ENCODE measurements around the gene BCOR.

Gene BCOR

DNA sequence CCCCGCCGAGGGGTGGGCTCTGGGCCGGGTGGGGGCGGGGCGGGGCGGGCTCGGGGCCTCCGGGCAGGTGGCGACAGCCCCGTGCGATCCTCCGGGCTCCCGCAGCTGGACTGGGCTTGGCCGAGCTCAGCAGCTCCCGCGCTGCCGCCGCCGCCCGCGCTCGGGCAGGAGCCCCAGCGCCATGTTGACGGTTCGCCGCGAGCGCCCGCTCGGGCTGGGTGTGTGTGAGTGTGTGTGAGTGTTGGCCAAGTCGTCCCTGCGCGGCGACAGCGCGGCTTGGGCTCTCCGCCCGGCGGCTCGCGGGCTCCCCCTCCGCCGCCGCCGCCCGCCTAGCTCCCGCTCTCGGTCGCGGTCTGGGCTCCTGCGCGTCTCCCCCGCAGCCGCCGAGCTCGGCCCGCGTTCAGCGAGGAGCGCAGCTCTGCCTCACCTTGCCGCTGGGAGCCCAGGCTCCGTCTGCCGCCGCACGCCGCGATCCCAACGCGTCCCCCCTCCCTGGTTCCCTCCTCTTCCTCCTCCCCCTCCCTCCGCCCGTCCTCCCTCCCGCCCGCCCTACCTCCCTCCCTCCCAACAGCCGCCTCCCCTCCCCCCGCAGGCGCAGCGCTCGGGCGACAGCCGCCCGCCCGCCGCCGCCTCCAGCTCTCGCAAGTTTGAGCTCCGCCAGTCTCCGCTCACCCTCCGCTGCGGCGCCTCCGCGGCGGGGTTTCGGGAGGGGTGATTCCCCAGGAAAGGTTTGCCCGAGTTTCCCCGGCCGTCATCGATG lies at the start of gene BCOR:
TSS of gene BCOR (minus strand) at position 455 of the 760 bp plus-strand sequence. CDS start 20,029 bp downstream, outside the sequence.
- peak; percentile 78 for DNase-seq

DNA sequence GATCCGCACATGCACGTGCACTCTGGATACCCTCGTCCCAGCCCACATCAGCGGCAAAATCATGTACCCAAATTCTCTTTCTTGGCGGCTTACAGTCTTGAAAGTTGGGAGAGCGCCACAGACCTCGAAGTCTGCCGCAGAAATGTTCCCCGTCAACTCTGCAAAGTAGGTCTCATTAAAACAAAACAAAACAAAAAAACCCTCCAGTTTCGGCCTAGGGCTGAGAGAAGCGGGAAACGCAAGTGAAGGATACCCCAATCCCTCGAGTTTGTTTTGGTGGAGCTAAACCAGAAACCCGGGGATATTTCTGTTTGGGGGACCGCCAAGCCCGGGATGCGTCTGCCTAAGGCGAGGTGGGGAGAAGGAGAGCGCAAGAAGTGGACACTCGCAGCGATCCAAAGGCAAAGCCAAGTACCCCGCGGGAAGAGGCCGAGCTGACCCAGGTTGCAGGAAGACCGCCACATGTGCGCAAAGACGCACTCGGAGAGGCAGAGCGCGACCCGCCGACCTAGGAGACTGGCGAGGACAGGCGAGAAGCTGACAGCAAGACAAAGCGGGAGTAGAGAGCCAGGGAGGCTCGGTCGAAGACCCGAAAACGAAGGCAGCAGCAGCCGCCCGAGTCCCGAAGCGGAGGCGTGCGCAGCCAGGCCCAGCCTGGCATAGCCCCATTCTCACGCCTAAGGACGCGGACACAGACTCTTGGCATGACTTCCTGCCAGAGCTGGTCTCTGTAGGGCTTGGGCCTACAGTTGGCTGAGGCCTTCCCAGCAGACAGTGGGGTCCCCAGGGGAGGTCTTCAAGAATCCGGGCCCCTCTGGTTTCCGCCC lies 49.6 kb upstream of the BCOR start:
- no peak for DNase-seq

DNA sequence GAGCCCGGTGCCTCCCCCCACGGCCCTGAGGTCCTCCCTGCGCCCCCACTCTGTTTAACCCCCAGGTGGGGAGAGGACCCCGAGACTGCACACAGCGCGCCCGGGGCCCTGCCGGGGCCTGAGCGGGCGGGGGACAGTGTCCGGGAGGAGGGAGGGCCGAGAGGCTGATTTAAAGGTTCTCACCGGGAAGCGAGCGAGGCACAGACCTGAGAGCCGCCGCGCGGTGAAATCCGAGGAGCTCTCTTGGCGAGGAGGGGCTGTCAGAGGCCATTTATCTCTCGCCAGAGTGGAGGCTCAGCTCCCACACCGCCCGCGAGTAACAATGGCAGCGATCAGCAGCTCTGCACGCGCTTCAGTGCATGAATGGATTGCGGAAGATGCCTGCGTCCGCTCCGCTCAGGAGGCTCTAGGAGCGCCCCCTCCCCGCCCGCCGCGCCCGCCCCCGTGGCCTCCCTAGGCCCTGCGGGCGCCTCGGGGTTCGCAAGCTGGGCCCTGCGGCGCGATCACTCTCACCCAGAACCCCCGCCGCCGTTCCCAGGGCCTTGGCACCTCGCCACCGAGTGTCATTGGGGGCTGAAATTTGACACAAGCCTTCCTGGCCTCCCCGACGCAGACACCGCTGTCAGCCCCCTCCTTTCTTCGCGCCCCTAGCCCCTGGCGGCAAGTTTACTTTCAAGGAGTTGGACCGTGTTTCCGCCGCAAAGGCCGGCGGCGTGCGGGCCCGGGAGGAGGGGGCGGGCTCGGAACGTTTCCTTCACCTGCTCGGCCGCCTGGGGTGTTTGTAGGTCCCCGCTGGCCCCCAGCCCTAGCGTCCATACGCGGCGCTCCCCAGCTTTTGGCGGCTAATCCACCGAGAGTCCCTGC lies 48.7 kb upstream of the BCOR start:
- peak; percentile 30 for DNase-seq

DNA sequence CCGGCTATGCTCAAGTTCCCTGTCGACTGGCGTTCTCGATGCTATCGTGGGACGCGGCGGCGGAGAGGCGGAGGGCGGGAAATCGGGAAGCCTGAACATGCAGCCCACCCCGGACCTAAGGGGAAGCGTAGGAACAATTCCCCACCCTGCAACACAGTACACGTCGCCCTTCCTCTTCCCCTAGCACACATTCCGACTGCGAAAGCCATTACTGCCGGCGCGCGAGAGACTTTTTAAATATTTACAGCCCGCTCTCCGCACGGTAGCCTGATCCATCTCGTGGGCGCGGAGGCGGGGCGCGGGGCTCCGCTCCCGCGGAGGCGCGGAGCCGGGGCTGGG lies 48.1 kb upstream of the BCOR start:
- no peak for DNase-seq

DNA sequence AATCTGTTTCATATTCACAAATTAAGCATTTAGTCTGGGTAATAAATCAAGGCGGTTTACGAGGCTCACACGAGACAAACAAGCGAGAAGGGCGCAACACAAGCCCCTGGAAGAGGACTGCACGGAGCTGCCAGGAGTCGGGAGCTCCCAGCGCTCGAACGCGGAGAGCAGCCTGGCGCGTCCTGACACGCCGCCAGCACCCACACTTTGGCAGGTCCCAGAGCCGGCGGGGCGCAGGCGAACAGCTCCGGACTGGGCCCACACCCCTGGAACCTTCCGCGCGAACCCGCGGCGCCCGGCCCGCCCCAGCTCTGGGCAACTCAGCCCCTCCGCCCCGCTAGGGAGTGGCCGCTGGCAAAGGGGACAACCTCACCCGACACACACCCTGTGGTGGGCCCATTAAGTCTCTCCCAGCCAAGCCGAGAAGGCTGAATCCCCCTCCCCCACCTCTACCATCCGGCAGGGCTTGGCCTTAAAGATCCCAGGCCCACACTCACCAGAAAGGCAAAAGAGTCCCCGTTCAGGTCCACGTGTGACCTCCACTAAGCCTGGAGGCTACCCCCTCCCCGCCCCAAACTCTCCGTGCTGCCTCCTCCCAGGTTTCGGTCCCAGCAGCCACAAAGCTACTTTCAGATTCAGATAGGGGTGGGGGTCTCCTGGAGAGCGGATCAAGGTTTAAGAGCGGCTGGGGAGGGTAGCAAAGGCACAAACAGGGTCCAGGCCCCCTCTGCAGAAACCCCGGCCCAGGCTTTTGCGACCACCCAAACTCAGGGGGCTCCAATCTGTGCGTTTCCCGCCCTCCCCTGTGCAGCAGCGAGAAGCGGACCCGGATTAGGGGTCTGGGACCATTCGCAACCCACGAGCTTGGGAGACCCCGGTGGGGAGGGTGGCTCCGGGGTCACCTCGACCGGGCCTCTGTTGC lies 47.5 kb upstream of the BCOR start:
- DNase-seq: no peak

DNA sequence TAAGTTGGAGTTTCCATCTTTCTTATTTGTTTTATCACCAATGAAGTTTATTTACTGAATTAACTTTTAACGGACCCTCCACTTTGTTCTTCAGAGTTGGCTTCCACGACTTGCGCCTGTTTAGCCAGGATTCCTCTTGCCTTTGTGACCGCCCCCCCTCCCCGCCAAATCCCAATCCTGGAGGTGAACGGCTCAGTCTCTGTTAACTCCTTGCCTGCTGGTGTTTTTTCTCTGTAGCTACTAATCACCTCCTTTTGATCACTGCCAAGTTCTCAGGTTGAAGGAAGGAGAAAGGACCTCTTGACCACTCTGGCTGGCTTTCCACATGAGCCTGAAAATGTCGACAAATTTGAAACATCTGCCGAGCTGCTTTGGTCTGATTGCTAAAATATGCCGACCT lies 46.8 kb upstream of the BCOR start:
- DNase-seq: no peak

DNA sequence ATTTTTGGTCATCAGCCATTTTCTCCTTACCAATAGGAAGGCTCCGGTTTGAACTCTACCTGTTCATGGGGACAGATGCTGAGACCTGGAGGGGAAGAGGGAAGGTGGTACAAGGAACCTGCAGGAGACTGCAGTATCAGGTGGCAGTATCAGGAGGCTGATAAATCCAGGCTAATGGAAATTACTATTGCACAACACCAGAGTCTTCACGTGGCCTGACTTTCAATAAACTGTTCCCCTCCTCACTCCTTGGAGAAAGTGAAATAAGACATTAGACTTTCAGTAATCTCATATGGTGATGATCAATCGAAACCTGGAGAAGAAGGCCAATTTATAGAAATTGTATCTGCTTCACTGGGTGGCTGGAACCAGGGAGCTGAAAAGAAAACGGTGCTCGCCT lies 46.2 kb upstream of the BCOR start:
- DNase-seq: no peak

DNA sequence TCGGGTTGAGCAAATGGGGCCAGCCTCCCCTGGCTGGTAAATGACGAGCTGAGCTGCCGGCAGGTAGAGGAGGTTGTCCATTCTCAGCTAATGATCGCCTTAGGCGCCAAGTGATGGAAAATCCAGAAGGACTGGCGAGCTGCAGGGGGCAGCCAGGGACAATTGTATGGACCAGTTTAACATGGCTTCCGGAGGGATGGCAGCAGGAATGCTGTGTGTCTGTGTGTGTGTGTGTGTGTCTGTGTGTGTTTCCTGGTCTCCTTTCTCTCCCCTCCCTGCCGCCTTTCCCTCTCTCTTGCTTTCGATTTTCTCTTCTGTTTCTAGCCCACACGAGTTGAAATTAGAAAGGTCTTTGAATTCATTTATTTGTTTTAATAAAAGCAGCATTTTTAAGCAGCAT lies 45.2 kb upstream of the BCOR start:
- no peak for DNase-seq

DNA sequence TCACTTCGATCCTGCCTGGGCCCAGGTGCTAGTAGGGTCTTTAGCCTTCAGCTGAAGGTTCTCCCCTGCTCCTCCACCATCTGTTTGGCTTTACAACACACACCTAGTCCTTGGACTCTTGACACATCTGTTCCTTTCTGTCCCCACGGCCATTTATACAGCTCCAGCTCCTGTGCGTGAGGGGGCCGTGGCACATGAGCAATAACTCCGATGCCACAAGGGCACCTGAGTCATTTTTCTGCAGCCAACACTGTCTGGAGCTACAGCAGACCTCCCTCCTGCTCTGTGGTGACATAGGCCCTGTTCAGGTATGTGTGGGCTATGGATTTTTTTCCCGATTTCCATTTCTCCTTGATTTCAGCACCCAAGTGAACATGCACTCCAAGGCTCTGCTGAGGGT lies 44.7 kb upstream of the BCOR start:
- DNase-seq: no peak

DNA sequence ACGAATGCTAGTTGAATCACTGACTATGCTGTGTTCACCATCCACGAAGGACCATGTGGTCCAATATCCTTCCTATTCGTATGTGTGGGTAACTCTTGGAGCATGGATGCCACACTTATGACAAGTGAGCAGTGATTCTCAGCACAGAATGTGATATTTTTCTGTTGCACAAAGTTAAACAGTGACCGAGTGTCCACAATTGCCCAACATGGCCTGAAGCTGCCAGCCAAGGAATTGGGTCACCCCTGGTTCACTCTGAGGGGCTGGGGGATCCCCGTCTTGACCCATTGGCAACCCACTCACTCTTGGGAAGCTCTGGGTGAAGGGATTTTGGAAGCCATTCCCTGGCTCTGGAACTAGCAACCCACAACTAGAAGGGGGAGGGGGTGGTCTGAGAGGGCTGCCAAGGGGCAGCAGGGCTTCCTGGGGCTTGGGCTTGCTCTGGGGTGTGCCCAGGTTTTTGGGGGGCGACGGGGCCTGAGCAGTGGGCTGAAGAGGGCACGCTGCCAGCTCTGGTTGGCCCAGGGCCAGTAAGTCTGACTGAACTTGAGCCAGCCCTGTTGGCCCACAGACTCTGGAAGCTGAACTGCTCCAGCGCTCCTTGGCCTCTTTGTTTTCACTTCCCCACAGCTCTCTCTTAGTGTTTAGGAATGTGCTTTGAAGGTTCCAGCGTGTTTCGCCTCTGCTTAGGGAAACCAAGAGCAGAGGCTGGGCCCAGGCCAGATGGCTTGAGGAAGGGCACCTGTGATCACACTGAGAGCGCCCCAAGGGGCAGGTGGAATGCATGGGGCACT lies 43.1 kb upstream of the BCOR start:
- DNase-seq: no peak

DNA sequence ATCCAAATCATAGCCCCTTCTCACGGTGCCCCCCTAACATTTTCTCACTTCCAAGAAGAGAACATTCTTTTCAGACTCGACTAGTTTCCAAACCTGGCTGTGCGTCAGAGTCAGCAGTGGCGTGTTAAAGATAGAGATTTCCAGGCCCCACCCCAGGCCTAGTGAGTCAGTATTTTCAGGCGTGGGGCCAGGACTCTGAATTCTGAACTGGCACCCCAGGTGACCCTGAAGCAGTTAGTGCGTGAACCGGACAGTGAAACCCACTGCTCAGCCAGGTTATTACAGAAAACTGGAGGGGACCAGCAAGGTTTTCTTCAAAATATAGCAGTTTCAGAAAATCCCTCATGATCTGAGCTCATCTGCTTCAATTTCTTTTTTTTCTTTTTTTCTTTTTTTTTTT lies 35.0 kb upstream of the BCOR start:
- no peak for DNase-seq

DNA sequence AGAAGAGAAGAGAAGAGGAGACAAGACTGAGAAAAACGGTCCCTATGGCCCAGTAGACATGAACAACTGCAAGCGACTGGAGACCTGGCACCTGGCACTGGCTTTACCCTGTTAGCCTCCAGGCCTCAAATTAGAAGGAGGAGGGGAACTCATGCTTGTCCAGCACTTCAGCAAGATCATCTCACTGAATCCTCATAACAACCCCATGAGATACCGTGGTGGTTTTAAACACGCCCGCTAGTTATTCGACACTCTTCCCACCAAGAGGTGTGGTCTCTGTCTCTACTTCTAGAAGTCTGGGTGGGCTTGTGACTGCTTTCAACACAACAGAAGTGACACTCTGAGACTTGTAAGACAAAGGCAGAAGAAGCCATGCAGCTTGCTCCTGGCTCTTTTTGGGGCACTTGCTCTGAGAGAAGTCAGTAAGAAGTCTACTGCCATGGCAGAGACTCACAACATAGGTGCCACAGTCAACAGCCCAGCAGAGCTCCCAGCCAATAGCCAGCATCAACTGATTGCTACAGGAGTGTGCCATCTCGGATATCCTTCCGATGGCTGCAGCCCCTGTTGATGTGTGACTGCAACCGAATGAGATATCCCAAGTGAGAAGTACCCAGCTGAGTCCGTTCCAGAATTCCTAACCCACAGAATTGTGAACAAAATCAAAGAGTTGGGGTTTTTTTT lies 34.0 kb upstream of the BCOR start:
- DNase-seq: no peak

DNA sequence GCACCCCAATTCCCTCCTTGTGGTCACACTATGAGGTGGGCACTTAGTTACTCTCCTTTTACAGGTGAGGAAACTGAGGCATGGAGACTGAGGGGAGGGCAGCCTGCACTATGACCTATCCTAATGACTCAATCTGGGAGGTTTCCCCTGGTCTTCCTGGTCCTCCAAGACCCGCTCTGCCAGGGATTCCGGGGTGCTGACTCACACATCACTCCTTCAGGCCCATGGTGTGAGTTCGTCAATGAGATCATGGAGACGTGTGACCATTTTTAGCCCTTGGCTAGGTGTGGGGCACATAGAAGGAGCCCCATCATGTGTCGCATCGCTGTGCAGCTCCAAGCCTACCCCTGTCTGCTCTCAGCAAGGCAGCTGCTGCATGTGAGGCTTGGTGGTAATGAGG lies 32.4 kb upstream of the BCOR start:
- no peak for DNase-seq

DNA sequence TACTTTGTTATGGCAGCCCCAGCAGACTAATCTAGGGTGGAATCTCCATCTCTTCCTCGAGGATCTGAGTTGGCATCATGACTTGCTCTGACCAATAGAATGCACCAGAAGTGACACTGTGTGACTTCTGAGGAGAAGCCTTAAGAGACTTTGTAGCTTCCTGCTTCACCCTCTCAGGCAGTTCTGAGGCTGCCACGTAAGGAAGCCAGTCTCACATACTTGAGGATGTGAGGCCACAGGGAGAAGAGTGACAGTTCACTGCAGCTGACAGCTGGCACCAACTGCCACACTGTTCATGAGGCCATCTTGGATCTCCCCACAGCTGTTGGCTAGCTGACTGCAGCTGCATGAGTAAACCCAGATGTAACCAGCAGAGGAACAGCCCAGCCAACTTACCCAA lies 29.3 kb upstream of the BCOR start:
- DNase-seq: no peak

DNA sequence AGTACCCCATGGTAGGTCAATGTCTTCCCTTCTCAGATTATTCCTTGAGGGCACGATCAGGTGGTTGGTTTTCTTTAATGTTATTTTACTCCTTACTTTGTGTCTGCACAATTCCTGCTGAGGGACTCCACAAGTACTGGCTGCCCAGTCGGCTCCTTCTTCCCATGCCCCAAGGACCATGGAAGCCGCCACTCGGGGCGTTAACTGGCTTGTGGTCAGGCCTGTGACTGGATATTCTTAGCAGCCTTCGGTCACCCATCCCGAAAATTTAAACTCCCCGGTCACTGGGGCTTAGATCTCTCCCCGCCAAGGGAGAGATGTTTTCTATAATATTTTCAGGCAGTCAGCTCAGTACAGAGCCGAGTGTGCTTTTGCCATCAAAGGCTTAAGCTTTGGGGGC lies 24.7 kb upstream of the BCOR start:
- DNase-seq: no peak

DNA sequence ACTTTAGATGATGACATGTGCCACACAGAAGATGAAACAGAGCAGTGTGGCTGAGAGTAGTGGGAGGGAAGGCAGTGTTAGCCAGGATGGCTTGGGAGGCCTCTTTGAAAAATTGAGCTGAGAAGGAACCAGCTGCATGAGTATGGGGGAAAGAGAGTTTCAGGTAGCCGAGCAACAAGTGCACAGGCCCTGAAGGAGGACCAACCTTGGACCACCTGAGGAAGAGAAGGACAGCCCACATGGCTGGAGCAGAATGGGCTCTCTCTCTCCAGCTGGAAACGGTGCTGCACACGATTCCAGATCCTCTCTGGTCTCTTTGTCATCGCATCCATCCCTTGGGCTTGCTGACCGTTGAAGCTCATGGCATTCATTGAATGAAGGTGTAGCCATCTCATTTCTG lies 23.9 kb upstream of the BCOR start:
- no peak for DNase-seq

DNA sequence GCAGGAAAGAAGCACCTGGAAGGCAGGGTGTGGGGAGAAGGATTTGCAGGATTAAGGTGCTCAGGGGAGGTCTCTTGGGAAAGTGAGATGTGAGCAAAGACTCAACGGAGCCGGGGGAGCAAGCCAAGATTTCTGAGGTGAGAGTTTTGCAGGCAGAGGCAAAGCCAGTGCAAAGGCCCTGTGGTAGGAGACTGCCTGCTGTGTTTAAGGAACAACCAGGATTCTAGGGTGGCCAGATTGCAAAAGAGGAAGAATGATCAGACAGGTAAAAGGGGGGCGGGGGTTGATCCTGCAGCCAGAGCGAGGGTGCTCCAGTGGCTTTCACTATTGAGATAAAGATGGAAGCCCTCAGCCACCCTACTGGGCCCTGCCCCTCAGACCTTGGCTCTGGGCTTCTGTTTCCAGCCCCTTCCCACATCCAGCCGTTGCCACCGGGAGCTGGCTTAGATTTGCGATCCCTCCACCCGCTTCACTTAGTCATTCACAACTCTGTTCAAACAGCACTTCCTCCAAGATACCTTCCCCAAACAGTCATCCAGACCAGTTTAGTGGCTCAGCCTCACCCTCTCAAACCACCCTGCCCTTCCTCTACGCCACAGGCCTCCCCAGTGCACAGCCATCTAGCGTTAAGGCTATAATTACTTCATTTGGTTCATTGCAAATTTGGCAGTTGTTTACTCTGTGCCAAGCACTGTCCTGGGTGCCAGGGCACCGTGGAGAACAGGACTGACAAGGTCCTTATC lies 23.3 kb upstream of the BCOR start:
- DNase-seq: no peak

DNA sequence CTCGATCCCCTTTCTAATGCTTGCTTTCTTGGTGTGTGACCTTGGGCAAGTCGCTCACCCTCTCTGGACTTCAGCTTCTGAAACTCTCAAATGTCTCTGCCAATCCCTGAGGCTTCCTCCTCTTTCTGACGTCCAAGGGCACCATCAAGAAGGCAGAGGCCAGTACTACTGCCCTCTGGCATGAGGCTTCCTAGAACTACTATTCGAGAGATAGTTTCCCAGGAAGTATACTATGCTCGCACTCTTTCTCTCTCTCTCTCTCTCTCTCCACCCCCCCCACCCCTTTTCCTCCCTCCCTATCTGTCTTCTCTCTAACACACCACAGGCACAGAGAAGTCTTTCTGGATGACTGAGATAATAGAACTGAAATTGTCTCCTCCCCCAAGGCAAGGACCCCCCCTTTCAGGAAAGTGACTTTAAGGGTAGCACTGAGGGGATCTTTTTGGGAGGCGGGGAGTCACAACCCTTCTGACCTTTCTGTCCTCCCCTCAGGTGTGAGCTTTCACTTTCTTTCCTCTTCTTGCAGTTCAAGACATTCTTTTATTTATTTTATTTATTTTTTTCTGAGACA lies 20.0 kb upstream of the BCOR start:
- DNase-seq: no peak

DNA sequence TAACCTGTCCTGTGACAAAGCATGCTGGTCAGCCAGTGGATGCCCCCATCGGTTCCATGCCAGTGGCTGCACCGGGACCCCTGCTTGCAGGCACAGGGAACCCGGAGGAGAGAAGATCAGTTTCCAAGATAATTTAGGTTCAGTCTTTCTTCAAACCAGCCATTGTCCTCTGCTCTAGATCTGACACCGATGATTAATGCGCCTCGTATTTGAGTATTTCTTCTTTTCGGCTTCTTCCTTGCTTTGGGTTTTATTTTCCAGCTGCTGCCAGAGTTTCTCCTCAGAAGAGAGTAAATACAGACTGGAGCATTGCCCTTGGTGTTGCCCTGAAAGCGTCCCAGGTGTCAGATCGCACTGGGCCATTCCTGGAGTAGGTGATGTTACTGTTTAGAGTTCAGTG lies 19.2 kb upstream of the BCOR start:
- DNase-seq: no peak

DNA sequence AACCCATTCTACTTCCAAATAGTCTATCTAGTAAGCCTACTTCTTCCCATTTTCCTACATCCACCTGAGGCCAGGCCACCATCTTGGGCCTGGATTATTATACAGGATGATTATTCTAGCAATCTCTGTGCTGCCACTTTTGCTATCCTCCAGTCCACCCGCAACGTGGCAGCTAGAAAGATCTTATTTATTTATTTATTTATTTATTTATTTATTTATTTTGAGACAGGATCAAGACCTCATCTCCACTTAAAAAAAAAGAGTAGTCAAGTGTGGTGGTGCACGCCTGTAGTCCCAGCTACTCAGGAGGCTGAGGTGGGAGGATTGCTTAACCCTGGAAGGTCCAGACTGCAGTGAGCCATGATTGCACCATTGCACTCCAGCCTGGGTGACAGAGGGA lies 15.2 kb upstream of the BCOR start:
- no peak for DNase-seq
